ENCODE results near the gene KBTBD12.
"Not testable (repeated sequence)": the region's sequence is repeated elsewhere in the genome, so short reads cannot be mapped to it uniquely, and the experiment has no call there.

KBTBD12 gene, protein sequence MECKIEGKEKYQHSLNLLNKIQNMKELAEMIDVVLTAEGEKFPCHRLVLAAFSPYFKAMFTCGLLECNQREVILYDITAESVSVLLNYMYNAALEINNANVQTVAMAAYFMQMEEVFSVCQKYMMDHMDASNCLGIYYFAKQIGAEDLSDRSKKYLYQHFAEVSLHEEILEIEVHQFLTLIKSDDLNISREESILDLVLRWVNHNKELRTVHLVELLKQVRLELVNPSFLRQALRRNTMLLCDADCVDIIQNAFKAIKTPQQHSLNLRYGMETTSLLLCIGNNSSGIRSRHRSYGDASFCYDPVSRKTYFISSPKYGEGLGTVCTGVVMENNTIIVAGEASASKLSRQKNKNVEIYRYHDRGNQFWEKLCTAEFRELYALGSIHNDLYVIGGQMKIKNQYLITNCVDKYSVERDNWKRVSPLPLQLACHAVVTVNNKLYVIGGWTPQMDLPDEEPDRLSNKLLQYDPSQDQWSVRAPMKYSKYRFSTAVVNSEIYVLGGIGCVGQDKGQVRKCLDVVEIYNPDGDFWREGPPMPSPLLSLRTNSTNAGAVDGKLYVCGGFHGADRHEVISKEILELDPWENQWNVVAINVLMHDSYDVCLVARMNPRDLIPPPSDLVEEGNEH
- 0 to 0.31 (median 0) reads per million in 18 experiments for total RNA-seq

DNA sequence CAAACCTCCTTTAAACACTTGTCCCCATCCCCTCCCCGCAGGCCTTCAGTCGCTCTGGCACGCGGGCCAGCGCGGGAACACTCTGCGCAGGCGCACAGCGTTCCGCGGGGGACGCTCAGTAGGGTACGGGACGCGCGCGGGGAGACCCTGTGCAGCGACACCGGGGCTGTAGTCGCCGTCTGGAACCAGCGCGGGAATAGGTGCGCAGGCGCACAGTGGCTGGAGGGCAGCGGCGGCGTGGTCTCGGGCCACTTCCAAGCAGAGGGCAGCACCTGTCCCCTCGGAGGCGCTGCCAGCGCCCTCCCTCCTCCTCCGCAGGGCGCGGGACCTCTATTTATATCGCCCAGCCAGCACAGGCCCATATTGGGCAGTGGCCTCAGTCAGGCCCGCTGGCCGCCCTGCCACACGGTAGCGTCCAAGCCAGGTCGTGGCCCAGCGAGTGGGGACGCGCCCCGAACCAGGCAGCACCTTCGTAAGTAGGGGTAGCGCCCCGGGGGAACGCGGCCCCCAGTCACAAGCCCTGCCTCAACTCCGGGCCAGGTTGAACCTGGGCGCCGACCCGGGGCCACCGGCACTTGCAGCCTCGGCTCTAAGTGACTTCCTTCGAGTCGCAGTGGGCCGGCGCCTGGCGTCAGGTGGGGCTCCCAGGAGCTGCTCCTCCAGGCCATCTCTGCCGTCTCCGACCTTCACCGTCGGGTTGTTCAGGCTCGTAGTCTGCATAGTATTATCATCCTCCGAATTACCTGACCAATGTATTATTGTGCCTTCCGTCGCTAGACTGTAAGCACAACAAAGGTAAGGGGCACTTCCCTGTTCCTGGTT is at the start of gene KBTBD12:
KBTBD12 (plus strand) TSS at position 118 of the 822 bp plus-strand sequence. CDS start 7,830 bp downstream, outside the sequence.
- DNase-seq, result no peak

DNA sequence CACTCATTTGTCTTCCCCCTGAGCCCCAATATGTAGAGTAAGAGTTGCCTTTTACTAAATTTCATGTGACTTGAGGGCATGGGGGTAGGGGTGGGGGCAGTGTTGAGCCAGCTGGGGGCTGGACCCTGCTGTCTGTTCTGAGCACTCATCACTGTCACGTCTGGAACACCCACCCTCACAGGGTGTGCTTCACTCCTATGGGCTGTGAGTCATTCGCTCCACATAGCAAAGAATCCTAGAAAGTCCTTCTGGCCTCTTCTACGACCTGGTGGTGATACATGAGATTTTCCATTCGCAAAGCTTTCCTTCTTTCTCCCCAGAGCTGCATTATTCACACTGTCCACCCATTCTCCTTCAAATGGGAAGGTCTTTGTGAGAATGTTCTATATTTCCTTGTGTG is 49.1 kb upstream of the KBTBD12 start:
- peak; percentile 6 to 10 for DNase-seq

DNA sequence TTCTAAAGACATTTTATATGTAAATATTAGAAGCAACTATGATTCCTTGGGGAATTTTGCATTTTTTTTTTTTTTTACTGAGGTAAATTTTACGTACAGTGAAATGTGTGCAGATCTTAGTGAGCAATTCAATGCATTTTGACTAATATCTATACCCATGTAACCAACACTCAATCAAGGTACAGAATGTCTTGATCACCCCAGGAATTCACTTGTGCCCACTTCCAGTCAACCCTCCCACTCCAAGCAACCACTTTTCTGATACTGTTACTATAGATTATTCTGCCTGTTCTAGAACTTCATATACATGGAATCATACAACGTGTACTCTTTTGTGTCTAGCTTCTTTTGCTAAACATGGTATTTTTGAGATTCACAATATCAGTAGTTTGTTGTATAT is 47.6 kb upstream of the KBTBD12 start:
- no peak for DNase-seq

DNA sequence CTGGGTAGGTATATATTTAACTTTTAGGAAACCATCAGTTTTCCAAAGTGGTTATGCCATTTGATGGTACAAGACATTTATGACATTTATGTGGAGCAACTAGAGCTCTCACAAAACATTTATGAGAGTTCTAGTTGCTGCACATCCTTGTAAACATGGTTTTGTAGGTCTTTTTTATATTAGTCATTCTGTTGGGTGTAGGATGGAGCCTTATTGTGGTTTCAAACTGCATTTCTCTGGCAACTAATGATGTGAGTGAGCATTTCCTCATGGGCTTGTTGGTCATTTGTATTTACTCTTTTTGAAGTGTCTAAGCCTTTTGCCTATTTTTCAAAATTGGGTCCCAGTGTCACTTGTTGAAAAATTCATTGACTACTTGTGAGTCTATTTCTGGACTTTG is 47.0 kb upstream of the KBTBD12 start:
- DNase-seq, result no peak

DNA sequence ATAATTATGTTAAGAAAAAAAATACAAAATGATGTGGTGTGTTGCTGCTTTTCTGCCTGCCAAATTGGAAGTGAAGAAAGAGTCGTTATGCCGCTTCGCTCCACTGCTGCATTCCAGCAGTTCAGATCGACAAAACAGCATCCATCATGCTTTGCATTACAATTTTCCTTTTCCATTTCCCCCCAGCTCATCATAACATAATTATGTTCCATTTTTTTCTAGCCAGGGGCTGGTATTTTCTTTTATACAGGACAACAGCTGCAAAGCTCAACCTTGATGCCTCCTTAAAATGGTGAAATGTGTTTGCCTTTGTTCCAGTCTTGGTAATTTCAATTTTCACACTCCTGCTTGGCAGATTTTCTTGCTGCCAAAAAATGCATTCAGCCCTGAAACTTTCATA is 44.9 kb upstream of the KBTBD12 start:
- no peak for DNase-seq

DNA sequence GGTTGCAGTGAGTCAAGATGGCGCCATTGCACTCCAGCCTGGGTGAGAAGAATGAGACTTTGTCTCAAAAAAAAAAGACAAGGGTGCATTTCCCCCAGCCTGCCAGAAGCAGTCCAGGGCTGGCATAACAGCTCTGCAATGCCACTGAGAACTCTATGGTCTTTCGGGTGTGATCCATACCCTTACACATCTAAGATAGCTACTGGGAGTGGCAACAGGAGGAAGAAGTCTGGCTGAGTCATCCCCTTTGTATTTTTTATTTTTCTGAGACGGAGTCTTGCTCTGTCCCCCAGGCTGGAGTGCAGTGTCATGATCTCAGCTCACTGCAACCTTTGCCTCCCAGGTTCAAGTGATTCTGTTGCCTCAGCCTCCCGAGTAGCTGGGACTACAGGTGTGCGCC is 40.9 kb upstream of the KBTBD12 start:
- DNase-seq, result not testable (repeated sequence)

DNA sequence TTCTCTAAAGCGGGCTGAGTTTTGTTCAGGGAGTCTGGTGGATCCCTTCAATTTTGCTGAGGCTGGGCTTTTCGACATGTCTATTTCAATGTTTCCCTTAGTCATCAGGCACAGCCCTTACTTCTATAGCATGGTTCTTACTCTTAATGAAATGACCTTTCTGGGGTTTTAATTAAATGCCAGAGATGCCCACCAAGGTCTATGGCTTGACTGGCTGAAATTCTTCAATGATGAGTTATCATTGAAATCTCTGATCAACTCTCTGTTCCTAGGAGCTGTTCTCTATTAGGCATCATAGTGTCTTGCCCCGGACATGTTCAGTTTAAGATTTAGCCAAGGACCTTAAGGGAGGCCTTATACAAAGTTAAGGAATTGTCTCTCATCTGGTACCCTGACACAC is 33.4 kb upstream of the KBTBD12 start:
- DNase-seq, result no peak

DNA sequence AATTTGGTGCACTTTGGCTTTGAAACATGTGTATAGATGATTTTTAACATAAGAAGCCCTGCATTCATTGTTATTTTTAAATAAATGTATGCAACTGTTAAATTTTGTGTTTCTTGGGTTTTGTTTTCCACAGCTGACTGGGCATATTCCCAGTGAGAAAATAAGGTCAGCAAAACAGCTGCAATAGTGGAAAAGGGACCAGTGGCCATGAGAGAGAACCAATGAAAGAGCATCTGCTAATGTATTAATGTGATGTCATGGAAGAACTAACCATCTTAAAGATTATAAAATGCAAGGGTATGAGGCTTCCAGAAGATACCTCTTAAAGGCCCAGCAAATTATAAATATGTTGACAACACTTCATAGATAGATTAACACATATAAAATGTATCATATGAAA is 31.0 kb upstream of the KBTBD12 start:
- DNase-seq, result no peak

DNA sequence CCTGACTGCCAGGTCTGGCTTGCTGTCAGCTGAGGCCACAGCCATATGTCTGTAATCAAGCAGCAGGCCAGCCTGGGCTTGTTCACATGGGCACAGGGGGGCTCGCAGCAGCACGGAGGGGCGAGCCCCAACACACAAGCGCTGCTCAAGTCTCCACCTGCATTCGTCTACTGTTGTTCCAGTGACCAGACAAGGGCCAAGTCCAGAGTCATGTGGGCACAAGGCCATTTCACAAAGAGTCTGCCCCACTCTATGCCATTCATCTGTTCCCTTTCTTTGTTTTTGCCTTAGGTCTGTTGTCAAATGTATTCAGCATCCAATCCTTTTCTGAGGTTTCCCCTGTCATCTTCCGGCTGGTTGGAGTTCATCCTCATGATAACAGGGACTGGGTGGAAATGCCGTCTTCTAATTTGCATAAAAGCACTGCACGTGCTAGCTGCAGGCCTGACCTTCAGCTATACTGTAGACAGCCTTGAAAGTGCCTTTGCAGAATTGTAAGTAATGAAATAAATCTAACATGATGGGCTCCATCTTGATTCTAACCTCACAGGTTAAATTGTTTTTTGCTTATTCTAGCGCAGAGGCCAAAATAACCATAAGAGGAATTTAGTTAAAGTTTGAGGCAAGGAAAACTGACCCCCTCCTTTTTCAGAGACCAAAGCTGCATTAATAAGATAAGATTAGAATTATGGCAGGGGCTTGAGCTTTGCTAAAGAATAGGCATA is 28.6 kb upstream of the KBTBD12 start:
- no peak for DNase-seq

DNA sequence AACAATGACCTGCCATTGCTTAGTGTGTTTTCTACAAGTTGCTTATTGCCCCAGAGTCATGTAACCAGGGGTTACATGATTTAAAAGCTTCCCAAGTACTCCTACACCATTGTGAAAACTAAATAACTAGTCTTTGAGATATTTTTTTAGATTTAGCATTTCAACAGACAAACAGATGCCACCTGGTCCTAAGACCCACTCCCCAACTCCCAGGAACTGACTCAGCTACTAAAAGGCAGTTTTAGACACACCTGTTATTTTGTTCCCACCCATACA is 28.1 kb upstream of the KBTBD12 start:
- DNase-seq, result peak in 1 of 2 donors; percentile 18

DNA sequence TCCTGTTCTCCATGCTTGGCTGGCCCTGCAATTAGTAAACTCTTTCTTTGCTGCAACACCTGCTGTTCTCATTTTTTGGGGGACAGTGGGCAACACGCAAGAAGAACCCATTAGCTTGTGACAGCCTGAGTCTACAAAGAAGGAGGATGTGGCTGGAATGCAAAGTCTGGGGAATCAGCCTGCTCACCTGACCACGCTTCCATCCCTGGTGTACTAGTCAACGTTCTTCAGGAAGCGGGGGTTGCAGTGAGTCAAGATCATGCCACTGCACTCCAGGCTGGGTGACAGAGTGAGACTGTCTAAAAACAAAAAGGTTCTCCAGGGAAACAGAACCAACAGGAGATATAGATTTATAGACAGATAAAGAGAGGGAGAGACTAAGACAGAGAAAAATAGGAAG is 27.7 kb upstream of the KBTBD12 start:
- DNase-seq, result peak; percentile 50 to 79

DNA sequence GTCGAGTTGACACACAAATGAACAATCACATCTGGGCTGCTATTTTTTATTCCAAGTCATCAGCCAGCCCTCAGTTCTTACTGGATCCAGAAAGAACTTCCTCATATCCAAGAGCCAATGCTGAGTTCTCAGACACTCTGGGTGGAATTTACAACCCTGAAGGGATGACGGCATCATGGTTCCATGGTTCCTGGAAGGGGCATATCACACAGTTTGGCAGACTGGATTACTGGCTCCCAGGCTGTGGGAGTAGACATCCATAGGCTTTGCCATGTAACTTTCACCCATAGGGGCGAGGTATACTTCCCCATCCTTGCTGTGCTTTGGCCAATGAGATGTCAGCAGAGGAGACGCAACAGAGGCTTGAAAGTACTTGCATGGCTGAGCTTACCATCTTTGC is 26.9 kb upstream of the KBTBD12 start:
- no peak for DNase-seq

DNA sequence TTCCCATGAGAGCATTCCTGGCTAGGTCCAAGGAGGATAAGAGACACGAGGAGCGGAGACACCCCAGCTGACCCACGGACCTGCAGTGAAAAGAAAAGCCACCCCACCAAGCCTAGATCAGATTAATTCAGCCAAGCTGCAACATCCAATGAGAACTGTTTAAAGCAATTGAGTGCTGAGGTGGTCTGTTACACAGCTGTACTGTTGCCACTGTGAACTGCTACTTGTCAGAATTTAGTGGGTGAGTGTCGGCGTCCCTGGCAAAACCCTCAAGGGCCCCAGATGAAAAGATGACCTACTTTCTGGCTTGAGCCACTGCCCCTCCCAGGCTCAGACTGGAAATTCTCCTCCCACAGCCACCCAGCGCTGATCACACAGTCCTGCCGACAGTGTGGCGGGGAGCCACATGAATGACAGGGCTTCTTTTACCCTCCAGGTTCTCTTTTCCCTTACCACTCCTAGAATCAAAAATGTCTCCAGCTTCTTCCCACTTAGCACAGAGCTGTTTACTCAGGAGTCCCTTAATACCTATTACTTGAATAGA is 26.4 kb upstream of the KBTBD12 start:
- DNase-seq, result no peak

DNA sequence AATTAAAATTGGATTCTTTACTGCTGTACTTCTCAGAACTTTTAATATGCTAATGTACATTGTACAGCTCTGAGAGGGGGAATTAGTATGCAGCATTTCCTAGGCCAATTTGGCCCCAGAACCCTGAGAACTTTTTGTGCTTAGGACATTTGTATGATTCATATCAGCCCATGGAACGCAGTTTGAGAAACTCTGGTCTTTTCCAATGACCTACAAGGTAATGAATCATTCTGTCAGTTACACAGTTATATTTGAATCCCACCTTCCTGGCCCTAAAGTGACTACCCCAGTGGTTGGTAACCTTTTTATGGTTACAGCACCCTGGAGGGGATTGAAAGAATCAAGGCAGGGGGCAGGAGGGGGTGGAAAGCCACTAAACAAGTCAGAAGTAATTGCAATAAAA is 25.6 kb upstream of the KBTBD12 start:
- no peak for DNase-seq

DNA sequence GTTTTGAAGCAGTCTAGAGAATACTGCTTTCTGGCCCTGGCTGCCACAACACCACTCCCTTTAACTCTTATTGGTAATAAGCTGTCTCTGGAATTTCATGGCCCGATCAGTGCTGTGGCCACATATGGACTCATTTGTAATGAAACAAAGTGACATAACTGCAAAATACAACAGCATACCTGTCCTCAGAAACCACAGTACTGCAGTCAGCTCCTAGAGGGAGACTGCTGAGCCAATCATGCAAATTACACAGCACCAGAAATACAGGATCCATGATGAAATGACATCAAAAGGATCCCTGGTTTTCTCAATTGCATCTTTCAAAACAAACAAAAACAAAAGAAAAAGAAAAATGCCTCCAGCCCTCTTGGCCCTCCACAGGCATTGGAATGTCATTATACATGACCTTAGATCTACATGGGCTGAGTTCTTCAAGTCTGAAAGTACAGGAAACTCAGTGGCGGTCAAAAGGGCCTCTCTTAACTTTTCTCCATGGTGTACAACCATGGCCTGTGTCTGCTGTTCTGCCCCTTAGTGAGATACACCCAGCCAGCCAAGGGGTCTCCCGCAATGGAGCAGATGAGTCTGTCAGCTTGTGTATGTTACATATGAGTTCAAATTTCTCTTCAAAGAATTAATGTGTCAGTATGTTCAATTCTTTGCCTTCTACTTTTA is 24.9 kb upstream of the KBTBD12 start:
- DNase-seq, result no peak

DNA sequence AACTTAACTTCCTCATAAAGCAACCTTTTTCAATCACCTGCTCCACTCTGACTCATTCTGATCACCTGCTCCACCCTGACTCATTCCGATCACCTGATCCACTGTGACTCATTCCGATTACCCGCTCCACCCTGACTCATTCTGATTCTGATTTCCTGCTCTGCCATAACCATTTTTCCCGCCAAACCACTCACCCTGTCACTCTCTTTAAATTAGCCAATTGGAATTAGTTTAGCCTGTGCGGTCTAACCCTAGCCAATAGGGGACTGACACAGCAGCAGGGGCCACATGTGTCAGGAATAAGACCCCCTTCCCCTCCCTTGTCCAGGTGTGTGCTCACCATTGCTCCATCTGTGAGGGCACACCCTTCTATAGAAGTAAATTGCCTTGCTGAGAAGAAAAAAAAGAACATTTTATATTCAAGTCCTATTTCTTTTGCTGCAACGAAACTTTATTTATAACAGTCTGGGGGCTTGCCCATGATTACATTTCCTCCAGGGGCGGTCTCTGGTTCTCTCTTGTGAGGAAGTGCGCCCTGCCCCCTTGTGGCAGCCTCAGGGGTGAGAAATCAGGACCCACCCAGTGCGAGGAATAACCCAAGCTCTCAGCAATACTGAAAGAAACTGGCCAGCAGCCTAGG is 24.3 kb upstream of the KBTBD12 start:
- not testable (repeated sequence) for DNase-seq

DNA sequence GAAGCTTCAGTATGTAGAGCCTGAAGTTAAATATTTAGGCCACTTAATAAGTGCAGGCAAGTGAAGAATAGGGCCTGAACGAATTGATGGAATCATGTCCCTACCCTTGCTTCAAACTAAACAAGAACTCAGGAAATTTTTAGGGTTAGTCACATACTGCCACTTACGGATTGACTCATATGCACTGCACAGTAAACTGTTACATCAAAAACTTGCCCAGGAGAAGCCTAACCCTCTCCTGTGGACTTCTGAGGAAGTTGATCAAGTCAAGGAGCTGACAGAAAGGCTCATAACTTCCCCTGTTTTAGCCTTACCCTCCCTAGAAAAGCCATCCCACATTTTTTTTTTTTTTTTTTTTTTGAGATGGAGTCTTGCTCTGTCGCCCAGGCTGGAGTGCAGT is 20.6 kb upstream of the KBTBD12 start:
- peak; percentile 60 to 62 for DNase-seq

DNA sequence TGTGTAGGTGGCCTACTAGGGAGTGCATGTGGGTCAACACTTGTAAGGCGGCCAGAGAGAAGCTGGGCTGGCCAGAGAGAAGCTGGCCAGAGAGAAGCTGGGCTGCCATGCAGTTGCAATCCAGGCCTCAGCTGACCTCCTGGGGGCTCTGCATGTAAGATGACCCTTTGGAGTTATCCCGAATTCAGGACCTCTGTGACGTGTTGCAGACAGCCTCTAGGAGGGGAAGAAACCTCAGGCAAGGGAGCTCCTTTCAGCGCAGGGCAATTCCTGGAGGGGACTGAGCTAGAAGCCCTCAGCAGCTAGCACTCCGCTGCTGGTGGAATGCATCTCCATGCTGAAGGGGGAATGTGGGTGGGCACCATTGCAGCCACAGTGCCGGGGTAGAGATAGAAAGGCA is 15.8 kb upstream of the KBTBD12 start:
- no peak for DNase-seq

DNA sequence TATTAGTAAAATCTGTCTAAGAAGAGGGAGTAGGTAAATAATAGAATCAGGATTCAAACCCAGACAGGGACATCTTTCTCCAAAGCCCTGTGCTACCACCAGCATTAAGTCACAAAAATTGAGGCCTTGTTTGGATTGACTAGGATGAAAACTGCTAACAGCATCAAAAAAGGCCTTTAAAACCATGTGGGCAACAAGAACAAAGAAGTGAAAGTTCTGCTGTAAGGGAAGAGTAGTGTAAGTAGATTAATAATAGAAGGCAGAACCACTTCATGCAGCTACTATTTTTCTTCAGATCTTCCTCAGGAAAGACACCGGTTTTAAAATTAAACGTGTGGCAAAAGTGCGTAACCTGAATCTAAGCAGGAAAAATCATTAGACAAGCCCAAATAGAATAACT is 15.3 kb upstream of the KBTBD12 start:
- peak; percentile 29 to 33 for DNase-seq

DNA sequence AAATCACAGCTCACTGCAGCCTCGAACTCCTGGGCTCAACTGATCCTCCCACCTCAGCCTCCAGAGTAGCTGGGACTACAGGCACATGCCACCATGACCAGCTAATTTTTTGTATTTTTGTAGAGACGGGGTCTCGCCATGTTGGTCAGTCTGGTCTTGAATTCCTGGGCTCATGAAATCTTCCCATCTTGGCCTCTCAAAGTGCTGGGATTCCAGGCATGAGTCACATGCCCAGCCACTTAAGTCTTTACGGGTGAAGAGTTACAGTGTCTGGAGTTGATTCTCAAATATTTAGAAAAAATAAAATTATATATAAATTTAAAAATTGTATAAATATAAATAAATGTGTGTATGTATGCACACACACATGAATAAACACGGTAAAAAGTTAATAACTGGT is 14.5 kb upstream of the KBTBD12 start:
- no peak for DNase-seq

DNA sequence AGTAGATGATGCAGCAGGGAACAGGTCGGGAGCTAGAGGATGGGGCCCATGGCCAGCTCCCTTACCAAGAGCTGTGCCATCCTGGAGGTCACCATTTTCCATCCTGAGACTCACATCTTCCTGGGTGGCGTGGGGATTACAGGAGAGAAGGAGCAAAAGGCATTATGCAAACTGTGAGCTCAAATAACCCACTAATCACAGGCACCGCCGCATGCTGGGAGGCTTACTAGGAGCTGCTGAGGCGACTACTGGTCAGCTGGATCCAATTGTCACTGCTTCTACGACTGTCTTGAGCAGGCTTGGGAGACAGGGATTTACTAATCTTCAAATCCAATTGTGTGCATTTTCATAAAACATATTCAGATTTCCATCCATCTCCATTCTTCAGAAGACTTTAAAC is 12.5 kb upstream of the KBTBD12 start:
- no peak for DNase-seq

Measured in inflammatory macrophage (primary cell).